ENCODE measurements around the gene ZBTB1.
A peak's percentile ranks its signal among the peaks of the same experiment; 100 is the strongest.

Gene ZBTB1

GRCh38 chr14:64465191-64465822, 39.3 kb upstream of the ZBTB1 start, which contains the start of gene AKAP5:
AKAP5 (plus strand) TSS chr14:64465499; CDS start chr14:64468395, 2,896 bp downstream.
- peak within 1 kb of the TSS; percentile 70 for H3K4me3 ChIP-seq (ENCODE audit: control insufficient read depth, low read depth, low read length)
- no peak for DNase-seq (ENCODE audit: low read depth)
- no peak for TF ChIP-seq CTCF (IDR thresholded peaks at IDR 0.05; ENCODE audit: control insufficient read depth, insufficient read depth, low read depth, low read length, missing control alignments)

- DNase-seq (ENCODE audit: low read depth), result peak; percentile 2
- peak overlapping the region; percentile 70 for H3K4me3 ChIP-seq (ENCODE audit: control insufficient read depth, low read depth, low read length)
- peak; percentile 54 for TF ChIP-seq CTCF (IDR thresholded peaks at IDR 0.05; ENCODE audit: control insufficient read depth, insufficient read depth, low read depth, low read length, missing control alignments)
Observed at GRCh38 chr14:64465831-64466554, 38.6 kb upstream of the ZBTB1 start.

DNA sequence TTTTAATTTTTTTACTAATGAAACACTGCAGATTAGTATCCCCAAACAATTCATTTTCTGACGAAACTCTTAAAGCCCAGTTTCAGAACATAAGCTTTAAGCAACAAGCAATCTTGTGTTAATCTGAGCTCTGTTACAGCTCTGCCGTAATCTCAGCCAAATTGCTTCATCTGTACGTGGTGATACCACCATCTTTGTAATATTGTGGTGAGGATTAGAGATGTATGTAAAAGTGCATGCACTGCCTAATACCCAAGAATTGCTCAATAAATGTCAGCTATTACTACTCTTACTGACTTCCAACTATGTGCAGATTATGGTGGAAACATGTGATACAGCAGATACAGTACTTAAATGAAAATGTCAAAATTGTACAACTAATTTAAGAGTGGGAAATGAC, 37.5 kb upstream of the ZBTB1 start:
- TF ChIP-seq CTCF (IDR thresholded peaks at IDR 0.05; ENCODE audit: control insufficient read depth, insufficient read depth, low read depth, low read length, missing control alignments), result no peak
- no peak overlapping the region for H3K4me3 ChIP-seq (ENCODE audit: control insufficient read depth, low read depth, low read length)
- no peak for DNase-seq (ENCODE audit: low read depth)

- H3K4me3 ChIP-seq (ENCODE audit: control insufficient read depth, low read depth, low read length), result no peak overlapping the region
- TF ChIP-seq CTCF (IDR thresholded peaks at IDR 0.05; ENCODE audit: control insufficient read depth, insufficient read depth, low read depth, low read length, missing control alignments), result no peak
Observed at GRCh38 chr14:64467566-64467965, 37.0 kb upstream of the ZBTB1 start.

DNA sequence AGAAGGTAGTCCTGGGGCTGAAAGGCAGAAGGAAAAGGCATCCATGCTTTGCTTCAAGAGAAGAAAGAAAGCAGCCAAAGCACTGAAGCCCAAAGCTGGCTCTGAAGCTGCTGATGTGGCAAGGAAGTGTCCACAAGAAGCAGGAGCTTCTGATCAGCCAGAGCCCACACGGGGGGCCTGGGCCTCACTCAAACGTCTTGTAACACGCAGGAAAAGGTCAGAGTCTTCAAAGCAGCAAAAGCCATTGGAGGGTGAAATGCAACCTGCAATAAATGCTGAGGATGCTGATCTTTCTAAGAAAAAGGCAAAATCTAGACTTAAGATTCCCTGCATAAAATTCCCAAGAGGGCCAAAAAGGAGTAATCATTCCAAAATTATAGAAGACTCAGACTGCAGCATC, 36.1 kb upstream of the ZBTB1 start:
- no peak for DNase-seq (ENCODE audit: low read depth)
- TF ChIP-seq CTCF (IDR thresholded peaks at IDR 0.05; ENCODE audit: control insufficient read depth, insufficient read depth, low read depth, low read length, missing control alignments), result no peak
- H3K4me3 ChIP-seq (ENCODE audit: control insufficient read depth, low read depth, low read length), result no peak overlapping the region

More at GRCh38 chr14:64467566-64467965, 37.0 kb upstream of the ZBTB1 start:
- no peak for DNase-seq (ENCODE audit: low read depth)

DNA sequence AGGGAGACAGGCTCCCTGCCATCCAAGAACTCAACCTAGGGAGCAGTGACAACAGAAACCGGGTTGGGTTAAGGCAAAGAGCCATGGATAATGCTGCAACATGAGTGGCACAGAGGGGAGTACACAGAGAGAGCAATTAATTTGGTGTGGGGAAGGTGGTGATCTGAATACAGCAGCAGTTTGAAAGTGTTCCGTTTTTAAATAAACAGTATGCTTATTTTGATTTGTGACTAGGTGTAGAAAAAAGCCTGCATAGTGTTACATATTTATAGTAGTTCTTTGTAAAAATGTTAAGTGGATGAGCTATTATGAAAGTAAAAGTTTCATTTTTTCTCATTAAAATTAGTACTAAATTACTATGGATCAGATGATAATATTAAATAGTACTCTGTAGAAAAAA, 30.5 kb upstream of the ZBTB1 start:
- no peak for TF ChIP-seq CTCF (IDR thresholded peaks at IDR 0.05; ENCODE audit: control insufficient read depth, insufficient read depth, low read depth, low read length, missing control alignments)
- H3K4me3 ChIP-seq (ENCODE audit: control insufficient read depth, low read depth, low read length), result no peak overlapping the region
- no peak for DNase-seq (ENCODE audit: low read depth)
